HEK293 (cell line): ENCODE measurements around the gene C1QB.
A peak's percentile ranks its signal among the peaks of the same experiment; 100 is the strongest.

Experiments used
- CTCF ChIA-PET: fragments of 350-600 bp; formaldehyde crosslinking; extraction: SDS; loops from one replicate; lab custom pipeline; 2021; ENCODE audit warnings: antibody characterized with exemption; lab: Yijun Ruan, JAX
- POLR2A ChIA-PET: fragments of 300-600 bp; formaldehyde crosslinking; extraction: SDS; loops from one replicate; lab custom pipeline; 2020; ENCODE audit warnings: antibody characterized with exemption, inconsistent platforms; lab: Yijun Ruan, JAX
- H3K27ac ChIP-seq: fragments of 200-500 bp; sonication (Bioruptor generic); 2 replicates; pipeline ENCODE4 v1.5.1; 2014; ENCODE audit warnings: low read depth, low read length, control low read depth, inconsistent platforms; ENCODE audit errors: extremely low read depth
- H3K36me3 ChIP-seq, 2 experiments: fragments of 200-500 bp in 1 of 2; sonication (Bioruptor generic) in 1 of 2; 1 replicate in 1 of 2; 2 replicates in 1 of 2; pipeline ENCODE4 v1.5.1; 2014 to 2017; ENCODE audit warnings: inconsistent platforms in 2 of 2, low read length in 2 of 2; ENCODE audit not compliant: control insufficient read depth in 2 of 2, insufficient read depth in 1 of 2
- H3K4me1 ChIP-seq: fragments of 200-500 bp; sonication (Bioruptor generic); 2 replicates; pipeline ENCODE4 v1.5.1; 2014; ENCODE audit warnings: mild to moderate bottlenecking, low read length, inconsistent platforms; ENCODE audit not compliant: control insufficient read depth, insufficient read depth
- H3K4me3 ChIP-seq: 2 replicates; pipeline ENCODE4 v1.5.1; 2011; ENCODE audit warnings: low read depth, mild to moderate bottlenecking, control low read depth, low read length, moderate library complexity
- H3K9me3 ChIP-seq: fragments of 200-500 bp; sonication (Bioruptor generic); 2 replicates; pipeline ENCODE4 v1.5.1; 2014; ENCODE audit warnings: low read depth, low read length, inconsistent platforms; ENCODE audit not compliant: control insufficient read depth, insufficient read depth
- GLIS1 ChIP-seq: fragments of 450-650 bp; formaldehyde crosslinking; IDR thresholded peaks from 2 replicates; pipeline ENCODE4 v1.5.1; 2016; ENCODE audit warnings: missing biosample characterization, missing genetic modification characterization
- KLF7 ChIP-seq: fragments of 450-650 bp; formaldehyde crosslinking; IDR thresholded peaks from 2 replicates; pipeline ENCODE4 v1.5.1; 2016; ENCODE audit warnings: missing biosample characterization, missing genetic modification characterization, borderline replicate concordance
- MYNN ChIP-seq: fragments of 450-650 bp; formaldehyde crosslinking; IDR thresholded peaks from 2 replicates; pipeline ENCODE4 v1.5.1; 2016; ENCODE audit warnings: missing biosample characterization, missing genetic modification characterization, borderline replicate concordance
- SALL2 ChIP-seq: fragments of 450-650 bp; formaldehyde crosslinking; IDR thresholded peaks from 2 replicates; pipeline ENCODE4 v1.5.0; 2017; ENCODE audit warnings: missing biosample characterization, mild to moderate bottlenecking, missing genetic modification characterization, borderline replicate concordance
- ZBTB11 ChIP-seq: fragments of 450-650 bp; formaldehyde crosslinking; conservative IDR thresholded peaks from 2 replicates; pipeline ENCODE4 v1.5.1; 2016; ENCODE audit warnings: low read depth, missing biosample characterization, missing genetic modification characterization
- ZFHX2 ChIP-seq: fragments of 450-650 bp; formaldehyde crosslinking; conservative IDR thresholded peaks from 2 replicates; pipeline ENCODE4 v1.5.1; 2016; ENCODE audit warnings: missing biosample characterization, missing genetic modification characterization
- ZIC2 ChIP-seq: fragments of 450-650 bp; formaldehyde crosslinking; IDR thresholded peaks from 2 replicates; pipeline ENCODE4 v1.5.1; 2016; ENCODE audit warnings: missing biosample characterization, missing genetic modification characterization
- ZNF19 ChIP-seq: fragments of 450-650 bp; formaldehyde crosslinking; IDR thresholded peaks from 2 replicates; pipeline ENCODE4; 2016; ENCODE audit warnings: missing biosample characterization, missing genetic modification characterization, low read depth
- ZNF248 ChIP-seq: fragments of 450-650 bp; formaldehyde crosslinking; IDR thresholded peaks from 2 replicates; pipeline ENCODE4 v1.5.1; 2017; ENCODE audit warnings: missing biosample characterization, missing genetic modification characterization
- ZNF302 ChIP-seq: fragments of 450-650 bp; formaldehyde crosslinking; IDR thresholded peaks from 2 replicates; pipeline ENCODE4 v1.5.1; 2016; ENCODE audit warnings: missing biosample characterization, missing genetic modification characterization, low read depth
- ZNF501 ChIP-seq: fragments of 450-650 bp; formaldehyde crosslinking; IDR thresholded peaks from 2 replicates; pipeline ENCODE4 v1.5.1; 2016; ENCODE audit warnings: missing biosample characterization, missing genetic modification characterization
- ZNF529 ChIP-seq: fragments of 450-650 bp; formaldehyde crosslinking; IDR thresholded peaks from 2 replicates; pipeline ENCODE4 v1.5.1; 2017; ENCODE audit warnings: missing genetic modification characterization, missing biosample characterization; ENCODE audit not compliant: insufficient replicate concordance
- ZNF549 ChIP-seq: fragments of 450-650 bp; IDR thresholded peaks from 2 replicates; pipeline ENCODE4 v1.5.1; 2018; ENCODE audit warnings: missing biosample characterization, missing genetic modification characterization, mild to moderate bottlenecking, inconsistent platforms, moderate library complexity
- ZNF585B ChIP-seq: fragments of 450-650 bp; formaldehyde crosslinking; IDR thresholded peaks from 2 replicates; pipeline ENCODE4 v1.5.1; 2016; ENCODE audit warnings: missing biosample characterization, missing genetic modification characterization
- ZNF768 ChIP-seq: fragments of 450-650 bp; formaldehyde crosslinking; IDR thresholded peaks from 2 replicates; pipeline ENCODE4 v1.5.1; 2018; ENCODE audit warnings: missing biosample characterization, mild to moderate bottlenecking, missing genetic modification characterization
- ZNF776 ChIP-seq: fragments of 450-650 bp; formaldehyde crosslinking; IDR thresholded peaks from 2 replicates; pipeline ENCODE4 v1.5.0; 2017; ENCODE audit warnings: missing biosample characterization, missing genetic modification characterization, borderline replicate concordance
- ZNF777 ChIP-seq: fragments of 450-650 bp; formaldehyde crosslinking; IDR thresholded peaks from 2 replicates; pipeline ENCODE4 v1.5.1; 2017; ENCODE audit warnings: missing biosample characterization, missing genetic modification characterization, borderline replicate concordance
- ZSCAN23 ChIP-seq: fragments of 450-650 bp; formaldehyde crosslinking; IDR thresholded peaks from 2 replicates; pipeline ENCODE4 v1.5.1; 2016; ENCODE audit warnings: missing biosample characterization, missing genetic modification characterization
- TF ChIP-seq, protein P1 (sequence below): fragments of 450-650 bp; formaldehyde crosslinking; IDR thresholded peaks from 2 replicates; pipeline ENCODE4 v1.5.1; 2017; ENCODE audit warnings: missing biosample characterization, missing genetic modification characterization
- TF ChIP-seq, protein P2 (sequence below): fragments of 450-650 bp; formaldehyde crosslinking; IDR thresholded peaks from 2 replicates; pipeline ENCODE4 v1.5.1; 2016; ENCODE audit warnings: missing biosample characterization, missing genetic modification characterization
- TF ChIP-seq, protein P3 (sequence below): fragments of 450-650 bp; formaldehyde crosslinking; IDR thresholded peaks from 2 replicates; pipeline ENCODE4 v1.5.1; 2017; ENCODE audit warnings: missing biosample characterization, missing genetic modification characterization
- TF ChIP-seq, protein P4 (sequence below): fragments of 450-650 bp; IDR thresholded peaks from 2 replicates; pipeline ENCODE4 v1.5.1; 2018; ENCODE audit warnings: missing biosample characterization, missing genetic modification characterization

The C1QB gene

GRCh38 chr1:22677931-22678896, 25.2 kb downstream of the C1QB start (continued):
- TF ChIP-seq, protein P1, sequence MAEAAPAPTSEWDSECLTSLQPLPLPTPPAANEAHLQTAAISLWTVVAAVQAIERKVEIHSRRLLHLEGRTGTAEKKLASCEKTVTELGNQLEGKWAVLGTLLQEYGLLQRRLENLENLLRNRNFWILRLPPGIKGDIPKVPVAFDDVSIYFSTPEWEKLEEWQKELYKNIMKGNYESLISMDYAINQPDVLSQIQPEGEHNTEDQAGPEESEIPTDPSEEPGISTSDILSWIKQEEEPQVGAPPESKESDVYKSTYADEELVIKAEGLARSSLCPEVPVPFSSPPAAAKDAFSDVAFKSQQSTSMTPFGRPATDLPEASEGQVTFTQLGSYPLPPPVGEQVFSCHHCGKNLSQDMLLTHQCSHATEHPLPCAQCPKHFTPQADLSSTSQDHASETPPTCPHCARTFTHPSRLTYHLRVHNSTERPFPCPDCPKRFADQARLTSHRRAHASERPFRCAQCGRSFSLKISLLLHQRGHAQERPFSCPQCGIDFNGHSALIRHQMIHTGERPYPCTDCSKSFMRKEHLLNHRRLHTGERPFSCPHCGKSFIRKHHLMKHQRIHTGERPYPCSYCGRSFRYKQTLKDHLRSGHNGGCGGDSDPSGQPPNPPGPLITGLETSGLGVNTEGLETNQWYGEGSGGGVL, result no peak; the same call in 1 of the 2 replicates
- no peak for TF ChIP-seq GLIS1 (tag by site-specific recombination)
- TF ChIP-seq, protein P2, sequence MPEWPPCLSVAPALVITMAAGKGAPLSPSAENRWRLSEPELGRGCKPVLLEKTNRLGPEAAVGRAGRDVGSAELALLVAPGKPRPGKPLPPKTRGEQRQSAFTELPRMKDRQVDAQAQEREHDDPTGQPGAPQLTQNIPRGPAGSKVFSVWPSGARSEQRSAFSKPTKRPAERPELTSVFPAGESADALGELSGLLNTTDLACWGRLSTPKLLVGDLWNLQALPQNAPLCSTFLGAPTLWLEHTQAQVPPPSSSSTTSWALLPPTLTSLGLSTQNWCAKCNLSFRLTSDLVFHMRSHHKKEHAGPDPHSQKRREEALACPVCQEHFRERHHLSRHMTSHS, result 0 out of 2 replicates have a peak, but pooled peaks have one; percentile 18
- TF ChIP-seq, all 188 proteins: peak for 9

DNA sequence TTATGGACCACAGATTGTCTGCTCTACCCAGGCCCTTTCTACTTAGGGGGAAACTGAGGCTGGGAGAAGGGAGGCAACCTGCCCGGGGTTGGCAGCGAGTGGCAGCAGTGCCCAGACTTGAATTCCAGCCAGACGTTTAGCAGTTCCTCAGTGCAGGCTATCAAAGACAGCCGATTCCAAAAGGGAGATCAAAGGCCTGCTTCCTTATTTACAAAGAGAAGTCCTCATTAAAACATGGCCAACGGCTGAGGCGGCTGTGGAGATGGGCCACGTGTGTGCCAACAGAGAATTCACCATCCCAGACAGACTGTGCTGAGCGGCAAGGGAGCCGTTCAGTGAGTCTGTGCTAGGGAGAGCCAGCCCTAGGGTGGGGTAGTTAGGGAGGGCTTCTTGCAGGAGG, 27.7 kb downstream of the C1QB start:
- Histone ChIP-seq H3K27ac (no peak overlapping the region), H3K4me3 (no peak overlapping the region), H3K36me3 (no peaks in the 10 kb centered on the region), H3K9me3 (no peaks in the 10 kb centered on the region), H3K4me1 (no peaks in the 10 kb centered on the region)
- TF ChIP-seq ZNF302 (tag by site-specific recombination) (no peak), ZIC2 (no peak), MYNN (tag by site-specific recombination) (no peak), ZNF501 (tag by site-specific recombination) (no peak), ZNF777 (tag by site-specific recombination) (no peak), ZNF248 (tag by site-specific recombination) (no peak), ZNF549 (tag by site-specific recombination) (no peak), ZNF19 (tag by site-specific recombination) (no peak), ZBTB11 (no peak), KLF7 (no peak), SALL2 (no peak), ZNF776 (tag by site-specific recombination) (no peak), ZNF529 (tag by site-specific recombination) (no peak), ZNF585B (no peak), ZSCAN23 (tag by site-specific recombination) (no peak), ZNF768 (tag by site-specific recombination) (no peak), ZFHX2 (tag by site-specific recombination) (no peak)
- TF ChIP-seq, protein P3, sequence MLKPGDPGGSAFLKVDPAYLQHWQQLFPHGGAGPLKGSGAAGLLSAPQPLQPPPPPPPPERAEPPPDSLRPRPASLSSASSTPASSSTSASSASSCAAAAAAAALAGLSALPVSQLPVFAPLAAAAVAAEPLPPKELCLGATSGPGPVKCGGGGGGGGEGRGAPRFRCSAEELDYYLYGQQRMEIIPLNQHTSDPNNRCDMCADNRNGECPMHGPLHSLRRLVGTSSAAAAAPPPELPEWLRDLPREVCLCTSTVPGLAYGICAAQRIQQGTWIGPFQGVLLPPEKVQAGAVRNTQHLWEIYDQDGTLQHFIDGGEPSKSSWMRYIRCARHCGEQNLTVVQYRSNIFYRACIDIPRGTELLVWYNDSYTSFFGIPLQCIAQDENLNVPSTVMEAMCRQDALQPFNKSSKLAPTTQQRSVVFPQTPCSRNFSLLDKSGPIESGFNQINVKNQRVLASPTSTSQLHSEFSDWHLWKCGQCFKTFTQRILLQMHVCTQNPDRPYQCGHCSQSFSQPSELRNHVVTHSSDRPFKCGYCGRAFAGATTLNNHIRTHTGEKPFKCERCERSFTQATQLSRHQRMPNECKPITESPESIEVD (tag by site-specific recombination), result no peak
- TF ChIP-seq, protein P4, sequence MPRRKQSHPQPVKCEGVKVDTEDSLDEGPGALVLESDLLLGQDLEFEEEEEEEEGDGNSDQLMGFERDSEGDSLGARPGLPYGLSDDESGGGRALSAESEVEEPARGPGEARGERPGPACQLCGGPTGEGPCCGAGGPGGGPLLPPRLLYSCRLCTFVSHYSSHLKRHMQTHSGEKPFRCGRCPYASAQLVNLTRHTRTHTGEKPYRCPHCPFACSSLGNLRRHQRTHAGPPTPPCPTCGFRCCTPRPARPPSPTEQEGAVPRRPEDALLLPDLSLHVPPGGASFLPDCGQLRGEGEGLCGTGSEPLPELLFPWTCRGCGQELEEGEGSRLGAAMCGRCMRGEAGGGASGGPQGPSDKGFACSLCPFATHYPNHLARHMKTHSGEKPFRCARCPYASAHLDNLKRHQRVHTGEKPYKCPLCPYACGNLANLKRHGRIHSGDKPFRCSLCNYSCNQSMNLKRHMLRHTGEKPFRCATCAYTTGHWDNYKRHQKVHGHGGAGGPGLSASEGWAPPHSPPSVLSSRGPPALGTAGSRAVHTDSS (tag by site-specific recombination), result no peak
- ChIA-PET CTCF (no interaction called here), POLR2A (no interaction called here)
